Suppressor macrophage (primary cell): ENCODE data around the gene HOXA11.
A peak's percentile ranks its signal among the peaks of the same experiment; 100 is the strongest.

Experiments
- DNase-seq, 4 experiments: peaks; one replicate each; pipeline ENCODE4 v3.0.0-alpha.2; 2020 to 2022

HOXA11 gene

DNA sequence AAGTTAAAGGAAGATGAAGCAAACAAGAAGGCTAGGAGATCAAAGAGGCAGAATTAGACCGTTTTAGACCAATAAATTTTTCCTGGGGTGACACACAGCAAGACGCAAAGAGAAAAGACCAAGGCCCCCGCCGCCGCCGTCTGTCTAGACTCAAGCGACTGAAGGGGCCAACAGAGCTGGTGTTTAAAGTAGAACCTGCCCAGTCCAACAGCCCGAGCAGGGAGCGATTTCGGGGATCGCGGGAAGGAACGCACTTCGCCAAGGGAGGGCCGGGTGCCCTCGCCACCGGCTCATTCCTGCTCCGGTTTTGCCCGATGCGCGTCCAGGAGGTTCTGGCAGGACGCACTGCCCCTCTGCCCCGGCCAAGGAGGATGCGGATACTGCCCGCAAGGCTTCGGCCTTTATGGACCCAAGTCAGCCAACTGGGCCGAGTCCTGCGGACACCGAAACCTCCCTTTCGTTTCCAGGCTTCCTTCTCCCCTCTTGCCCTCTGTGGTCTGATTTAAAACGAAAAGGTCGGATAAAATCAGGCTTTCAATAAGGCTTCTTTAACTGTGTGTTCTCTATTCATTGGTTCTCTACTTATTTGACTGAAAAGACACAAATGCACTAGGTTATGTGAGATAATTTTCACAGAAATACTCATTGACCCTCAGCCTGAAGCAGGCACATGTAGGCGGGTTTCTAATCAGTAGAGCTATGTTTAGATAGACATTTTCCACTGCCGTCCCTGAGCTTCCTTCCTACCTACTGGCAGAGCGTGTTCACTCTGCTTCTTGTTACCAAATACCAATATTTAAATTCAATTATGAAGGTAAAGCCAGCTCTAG, 26.4 kb downstream of the HOXA11 start:
- DNase-seq, result peak in 2 of 4 experiments; percentile 36 to 47

- no peak for DNase-seq
Measured at GRCh38 chr7:27157702-27158431, 27.2 kb downstream of the HOXA11 start.

DNA sequence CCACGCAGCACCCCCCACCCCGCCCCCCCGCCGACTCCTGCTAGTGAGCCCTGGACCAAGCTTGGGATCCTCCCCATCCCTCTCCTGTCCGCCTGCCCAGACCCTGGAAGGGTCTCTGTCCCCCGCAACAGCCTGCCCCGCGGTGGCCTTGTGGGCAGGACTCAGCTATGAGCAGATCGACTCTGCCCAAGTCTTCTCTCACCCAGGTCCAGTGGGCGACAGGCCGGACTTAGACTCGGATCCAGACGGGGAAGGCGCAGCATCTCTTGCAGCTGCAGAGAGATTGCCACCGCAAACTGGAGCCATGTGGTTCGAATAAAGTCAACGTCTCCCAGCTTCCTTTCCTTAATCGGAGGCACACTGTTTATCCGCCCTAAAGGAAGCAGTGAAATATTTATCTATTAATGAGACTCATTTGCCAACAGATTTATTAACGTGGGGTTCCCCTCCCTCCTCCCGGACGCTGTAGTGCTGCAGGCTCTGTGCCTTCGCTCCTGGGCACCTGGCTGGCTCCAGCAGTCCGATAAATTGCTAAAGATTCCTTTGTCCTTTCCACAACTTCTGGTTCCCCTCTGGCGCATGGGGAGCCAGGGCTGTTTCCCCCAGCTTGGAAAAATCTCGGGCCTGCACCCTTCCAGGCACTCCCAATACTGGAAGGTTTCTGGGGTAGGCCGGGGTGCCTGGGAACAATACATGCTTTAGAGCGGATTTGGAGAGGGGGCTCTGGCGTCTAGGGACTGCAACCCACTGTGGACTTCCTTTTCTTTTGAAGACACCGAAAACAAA, 27.9 kb downstream of the HOXA11 start:
- peak in 1 of 4 experiments; percentile 18 for DNase-seq

- DNase-seq, result peak in 1 of 4 experiments; percentile 24
Measured at GRCh38 chr7:27156508-27156898, 28.5 kb downstream of the HOXA11 start, which contains the start of gene HOXA7. TSS of gene HOXA7 (minus strand) at chr7:27156675. CDS start at chr7:27156545, 130 bp downstream.

- peak in 2 of 4 experiments; percentile 45 to 55 for DNase-seq
Measured at GRCh38 chr7:27155816-27156507, 29.1 kb downstream of the HOXA11 start.

DNA sequence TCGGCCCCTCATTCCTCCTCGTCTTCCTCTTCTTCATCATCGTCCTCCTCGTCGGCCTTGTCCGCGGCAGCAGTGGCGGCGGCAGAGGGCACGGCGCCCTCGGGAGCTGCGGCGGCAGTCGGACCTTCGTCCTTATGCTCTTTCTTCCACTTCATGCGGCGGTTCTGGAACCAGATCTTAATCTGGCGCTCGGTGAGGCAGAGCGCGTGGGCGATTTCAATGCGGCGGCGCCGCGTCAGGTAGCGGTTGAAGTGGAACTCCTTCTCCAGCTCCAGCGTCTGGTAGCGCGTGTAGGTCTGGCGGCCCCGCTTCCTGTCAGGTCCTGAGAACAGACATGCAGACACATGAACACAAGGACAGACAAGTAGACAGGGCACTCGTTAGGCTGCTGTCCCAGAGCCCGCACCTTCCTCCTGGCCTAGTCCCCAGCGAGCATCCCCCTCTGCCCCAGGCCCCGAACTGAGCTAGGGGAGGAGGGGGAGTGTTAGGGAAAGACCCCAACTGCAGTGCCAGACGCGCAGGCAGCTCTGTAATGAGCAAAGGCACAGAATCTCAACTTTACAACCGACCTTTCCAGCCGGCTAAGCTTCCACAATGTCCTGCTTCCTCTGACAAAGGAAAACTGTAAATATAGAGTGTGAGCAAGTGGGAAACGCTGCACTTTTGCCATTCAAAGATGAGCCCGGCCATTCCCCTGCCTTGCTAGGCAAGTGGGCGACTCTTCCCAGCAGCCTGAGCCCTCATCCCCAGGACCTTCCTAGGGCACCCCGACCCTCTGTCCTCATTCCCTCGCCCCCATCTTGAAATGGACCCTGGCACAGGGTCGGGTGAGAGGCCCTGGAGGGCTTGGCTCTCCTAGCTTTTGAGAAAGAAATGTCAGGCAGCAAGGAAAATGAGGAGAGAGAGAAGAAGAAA, 29.9 kb downstream of the HOXA11 start:
- DNase-seq, result peak in 2 of 4 experiments; percentile 26 to 46

DNA sequence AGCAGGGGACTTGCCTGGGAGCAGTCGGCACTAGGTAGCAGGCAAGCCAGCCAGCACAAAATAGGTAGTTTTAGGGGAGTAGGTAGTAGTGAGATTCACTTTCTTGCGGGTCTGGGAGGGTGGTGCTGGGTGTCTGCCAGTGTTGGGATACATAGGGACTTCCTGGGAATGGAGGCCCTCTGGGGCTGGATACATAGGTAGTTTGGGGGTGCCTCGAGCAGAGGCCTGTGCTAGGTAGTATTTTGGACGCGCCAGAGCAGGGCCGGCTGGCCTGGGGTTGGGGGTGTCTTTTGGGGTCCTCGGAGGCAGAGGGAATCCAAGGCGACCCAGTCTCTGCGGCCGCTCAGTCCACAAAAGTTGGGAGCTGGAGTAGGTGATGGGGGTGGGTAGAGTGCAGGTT, 30.7 kb downstream of the HOXA11 start:
- DNase-seq, result no peak

- DNase-seq, result no peak
Measured at GRCh38 chr7:27153526-27153925, 31.5 kb downstream of the HOXA11 start.

DNA sequence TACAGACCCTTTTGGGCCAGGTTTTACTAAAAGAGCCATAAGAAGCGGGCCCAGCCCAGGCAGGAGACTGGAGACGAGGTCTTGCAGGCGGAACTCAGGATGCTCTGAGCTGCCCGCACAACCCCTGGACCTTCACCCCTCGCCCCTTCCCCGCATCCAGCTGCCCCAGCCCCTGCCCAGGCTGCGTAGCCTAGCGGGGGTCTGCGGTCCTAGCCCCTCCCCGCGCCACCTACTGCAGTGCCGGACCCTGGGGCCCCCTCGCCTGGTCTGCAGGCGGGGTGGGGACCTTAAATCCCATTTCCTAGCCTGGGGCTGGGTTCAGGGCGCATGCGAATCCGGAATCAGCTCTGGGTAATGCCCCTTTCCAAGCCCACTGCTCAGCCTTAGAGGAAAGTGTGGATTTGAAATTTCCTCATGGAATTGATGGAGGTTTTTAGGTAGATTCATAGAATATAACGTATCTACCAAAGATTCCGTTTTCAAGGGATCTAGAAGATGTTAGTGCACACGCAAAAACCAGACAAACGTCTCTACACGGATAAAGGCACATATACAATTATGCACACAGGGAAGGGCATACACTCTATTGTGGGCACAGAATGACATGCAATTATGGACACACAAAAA, 32.1 kb downstream of the HOXA11 start:
- DNase-seq, result no peak

DNA sequence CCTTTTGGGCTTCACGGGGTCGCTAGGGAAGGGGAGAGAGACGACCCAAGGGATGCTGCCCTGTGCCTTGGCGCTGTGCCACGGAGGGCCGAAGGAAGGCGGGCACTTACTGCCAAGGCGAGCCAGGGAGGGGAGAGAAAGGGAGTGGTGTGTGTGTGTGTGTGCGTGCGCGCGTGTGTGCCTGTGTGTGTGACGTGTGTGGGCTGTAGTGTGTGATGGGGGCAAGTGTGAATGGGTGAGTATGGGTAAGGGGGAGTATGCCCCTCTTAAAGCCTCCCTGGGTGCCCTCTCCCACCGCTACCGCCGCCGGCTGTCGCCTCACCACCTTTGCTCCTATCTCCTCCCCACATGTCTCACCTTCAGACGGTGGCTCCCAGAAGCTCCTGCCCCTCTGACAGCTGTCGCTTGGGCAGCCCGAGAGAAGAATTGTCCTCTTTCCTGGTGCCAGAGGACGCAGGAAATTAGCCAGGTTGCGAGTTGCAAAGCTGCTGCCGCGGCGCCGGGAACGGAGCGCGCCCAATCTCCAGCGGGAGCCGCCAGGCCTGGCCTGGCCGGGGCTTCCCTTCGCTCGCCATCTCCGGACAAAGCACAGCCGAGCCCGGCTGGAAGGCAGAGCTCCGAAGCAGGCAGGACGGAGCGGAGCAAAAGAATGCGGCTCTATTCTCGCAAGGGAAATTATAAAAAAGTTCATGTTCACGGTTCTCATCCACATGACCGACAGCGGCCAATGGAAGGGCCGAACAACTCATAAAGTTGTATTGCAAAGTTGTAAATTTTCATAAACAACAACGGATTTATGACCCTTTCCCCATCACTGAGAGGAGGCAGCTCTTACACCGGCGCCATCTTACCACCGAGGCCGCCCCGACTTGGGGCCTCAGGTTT, 32.9 kb downstream of the HOXA11 start, which contains the start of gene HOXA3:
Gene HOXA3, minus strand, starts transcription at position 653 of the 885 bp plus-strand sequence. CDS start 41,943 bp downstream, outside the sequence.
- peak in 2 of 4 experiments; percentile 46 to 57 for DNase-seq

DNA sequence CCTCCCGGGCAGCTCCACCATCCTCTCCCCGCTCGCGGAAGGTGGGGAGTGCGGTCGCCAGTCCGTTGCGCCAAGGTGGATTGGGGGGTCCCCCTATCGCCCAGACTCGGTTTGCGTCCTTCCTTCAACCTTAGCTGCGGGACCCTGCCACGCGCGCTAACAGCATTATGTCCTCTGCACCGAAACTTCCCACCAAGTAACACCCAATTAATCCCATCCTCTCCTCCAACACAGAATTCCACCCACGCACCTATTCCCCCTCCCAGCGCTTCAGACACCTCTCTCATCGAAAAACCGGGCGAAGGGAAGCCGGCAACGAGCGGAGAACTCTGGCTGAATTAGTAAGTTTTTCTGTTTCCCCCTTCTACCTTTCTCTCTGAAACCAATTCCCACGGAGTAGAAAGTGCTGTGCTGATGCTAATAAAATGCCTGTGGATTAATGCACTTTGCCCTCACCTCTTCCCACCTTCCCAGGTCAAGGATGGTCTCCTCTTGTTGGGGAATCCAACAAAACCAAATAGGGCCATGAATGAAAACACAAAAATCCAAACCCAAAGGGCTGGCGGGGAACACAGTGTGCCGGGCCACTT, 33.6 kb downstream of the HOXA11 start:
- peak in 1 of 4 experiments; percentile 9 for DNase-seq

DNA sequence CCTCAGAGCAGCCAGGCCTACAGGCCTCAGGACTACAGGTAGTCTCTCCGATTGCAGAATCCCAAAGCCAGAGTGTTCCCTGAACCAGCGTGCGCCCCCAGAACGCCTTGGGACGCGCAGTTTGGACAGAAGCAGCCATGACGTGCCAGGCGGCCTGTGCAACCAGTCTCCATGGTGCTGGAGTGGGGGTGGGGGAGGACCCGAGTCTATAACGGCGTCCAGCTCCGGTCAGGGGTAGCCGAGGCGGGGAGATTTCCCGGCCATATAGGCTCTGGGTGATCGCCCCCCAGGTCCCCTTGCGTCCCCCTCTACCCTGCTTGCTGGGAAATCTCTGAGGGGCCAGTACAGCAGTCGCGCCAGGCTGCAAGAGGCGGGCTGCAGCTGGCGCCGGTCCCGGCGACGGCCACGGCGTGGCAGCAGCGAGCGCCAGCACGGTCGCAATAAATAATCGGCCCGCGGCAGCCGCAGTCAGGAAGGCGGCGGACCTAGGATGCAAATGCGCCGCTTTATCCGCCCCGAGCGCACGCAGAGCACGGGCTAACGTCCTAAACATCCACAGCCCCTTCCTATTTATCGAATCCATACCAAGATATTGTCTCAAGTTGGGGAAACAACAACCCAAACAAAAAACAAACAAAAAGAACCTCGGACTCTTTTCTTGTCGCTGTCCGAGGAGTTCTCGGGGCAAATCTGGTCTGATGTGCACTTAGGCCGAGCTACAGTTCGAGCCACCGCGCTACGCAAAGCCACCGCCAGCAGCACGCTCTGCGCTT, 34.3 kb downstream of the HOXA11 start:
- peak; percentile 79 to 90 (median 86) for DNase-seq

GRCh38 chr7:27149842-27150567, 35.0 kb downstream of the HOXA11 start:
- no peak for DNase-seq

GRCh38 chr7:27148756-27149641, 36.0 kb downstream of the HOXA11 start:
- DNase-seq, result no peak

GRCh38 chr7:27148031-27148755, 36.8 kb downstream of the HOXA11 start:
- DNase-seq, result peak in 1 of 4 experiments; percentile 9
